AML-193 (cell line): Measurements from ENCODE around the gene ATG7.
"Not testable (repeated sequence)": the region's sequence is repeated elsewhere in the genome, so short reads cannot be mapped to it uniquely, and the experiment has no call there.

ENCODE experiments used
- DNase-seq, 2 experiments: peaks; one replicate each; lab custom pipeline; 2025; lab: John Stamatoyannopoulos, UW

The ATG7 gene

DNA sequence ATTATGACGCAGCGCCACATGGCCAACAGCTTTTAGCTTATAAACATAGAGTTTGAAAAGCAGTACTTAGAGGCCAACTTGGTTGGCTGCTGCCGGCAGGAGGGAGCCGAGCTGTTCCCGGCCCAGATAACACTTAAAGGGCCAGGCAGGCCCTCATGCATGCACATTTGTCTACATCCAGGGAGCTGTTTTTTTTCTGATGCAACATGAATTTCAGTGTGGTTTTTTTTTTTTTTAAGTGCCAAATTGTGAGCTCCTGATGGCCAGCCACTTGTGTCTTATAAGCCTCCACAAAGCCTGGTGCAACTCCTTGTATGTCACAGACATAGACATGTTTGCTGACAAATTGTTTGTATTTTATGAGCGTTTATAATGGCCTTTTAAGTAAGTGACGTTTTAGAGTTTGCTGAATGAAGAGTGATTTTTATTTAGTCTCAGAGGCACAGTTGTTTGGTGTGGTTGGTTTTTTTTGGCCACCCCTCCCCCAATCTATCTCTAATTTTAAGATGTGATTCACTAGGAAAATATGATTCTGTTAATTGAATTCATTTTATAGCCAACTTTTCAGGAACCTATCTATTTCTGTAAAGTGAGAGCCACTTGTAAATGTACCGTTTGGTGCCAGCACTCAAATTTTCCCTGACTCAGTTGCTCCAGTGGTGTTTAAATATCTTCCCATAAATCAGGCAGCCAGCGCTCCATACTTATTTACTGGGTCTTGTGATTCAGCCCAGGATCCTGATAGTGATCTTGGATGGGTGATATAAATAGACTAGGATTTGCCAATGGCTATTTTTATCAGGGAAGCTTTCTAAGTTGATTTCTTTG, 237.2 kb downstream of the ATG7 start:
- no peak for DNase-seq

DNA sequence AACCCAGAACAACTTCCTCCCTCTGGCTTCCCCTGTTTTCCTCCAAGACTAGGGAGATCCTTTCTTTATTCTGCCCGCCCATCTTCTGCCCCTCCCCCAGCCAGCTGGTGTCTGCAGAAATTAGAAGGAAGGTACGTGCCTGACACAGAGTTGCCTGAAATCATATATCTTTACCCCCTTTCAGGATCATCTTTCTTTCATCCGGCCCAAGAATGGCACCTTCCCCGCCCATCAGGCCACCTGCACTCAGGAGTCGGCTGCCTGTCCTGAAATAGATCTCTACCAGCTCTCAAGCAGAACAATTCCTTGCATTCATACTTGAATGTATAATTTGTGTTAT, 237.8 kb downstream of the ATG7 start:
- DNase-seq: no peak

- no peak for DNase-seq
Observed at GRCh38 chr3:11510356-11510755, 238.2 kb downstream of the ATG7 start.

GRCh38 chr3:11511606-11512005, 239.4 kb downstream of the ATG7 start:
- DNase-seq: not testable (repeated sequence)

GRCh38 chr3:11513125-11513816, 241.1 kb downstream of the ATG7 start:
- DNase-seq: not testable (repeated sequence)

DNA sequence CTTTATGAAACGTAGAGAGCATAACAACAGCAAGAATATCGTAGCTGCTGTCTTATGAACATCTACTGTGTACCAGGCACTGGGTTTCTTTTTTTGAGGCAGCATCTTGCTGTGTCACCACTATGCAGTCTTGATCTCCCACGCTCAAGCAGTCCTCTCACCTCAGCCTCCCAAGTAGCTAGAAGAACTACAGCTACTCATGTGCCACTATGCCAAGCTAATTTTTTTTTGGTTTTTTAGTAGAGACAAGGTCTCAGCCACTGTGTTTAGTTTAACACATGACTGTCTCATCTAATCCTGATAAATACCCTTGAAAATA, 241.6 kb downstream of the ATG7 start:
- DNase-seq: no peak

DNA sequence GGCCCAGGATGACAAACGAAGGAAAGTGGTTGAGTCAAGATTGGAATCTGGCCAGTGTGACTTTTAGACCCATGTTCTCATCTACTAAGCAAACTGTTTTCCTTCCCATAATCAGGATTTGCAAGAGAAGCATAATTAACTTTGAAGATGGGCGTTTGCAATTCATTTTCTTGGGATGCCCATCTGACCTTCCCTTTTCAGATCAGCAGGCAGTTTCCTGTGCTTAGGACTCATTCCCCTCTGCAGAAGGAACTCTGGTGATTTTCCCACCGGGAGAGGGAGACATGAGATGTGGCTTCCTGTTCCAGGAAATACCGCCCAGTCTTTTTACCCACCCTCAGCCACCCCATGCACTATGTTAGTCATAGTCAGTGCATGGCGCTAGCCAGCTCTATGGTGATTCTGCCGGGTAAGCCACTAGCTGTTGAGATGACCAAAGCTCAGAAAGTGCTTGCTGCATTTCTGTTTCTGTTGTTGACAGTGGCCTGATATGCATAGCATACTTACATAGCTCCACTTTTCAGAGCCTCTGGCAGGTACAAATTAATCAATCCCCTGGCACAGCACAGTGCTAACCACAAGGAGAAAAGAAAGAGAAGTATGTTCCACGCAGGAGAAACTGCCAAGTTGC, 242.1 kb downstream of the ATG7 start:
- DNase-seq: no peak

DNA sequence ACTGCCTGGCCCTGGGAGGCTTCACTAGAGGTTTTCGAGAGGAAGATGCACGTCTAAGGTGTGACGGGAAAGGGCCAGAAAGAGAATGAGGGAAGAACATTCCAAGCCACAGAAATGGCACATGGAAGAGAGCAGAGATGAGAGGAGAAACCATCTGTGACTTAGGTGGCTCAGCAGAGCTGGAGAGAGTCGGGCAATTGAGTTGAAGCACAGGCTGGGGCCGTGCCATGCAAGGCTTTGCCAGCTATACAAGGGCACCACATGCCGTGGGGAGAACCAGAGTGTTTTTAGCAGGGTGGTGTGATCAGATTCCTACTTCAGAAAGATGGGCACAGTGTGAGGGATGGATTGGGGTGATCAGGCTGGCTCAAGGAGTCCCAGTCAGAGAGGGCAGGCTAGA, 245.4 kb downstream of the ATG7 start:
- DNase-seq: no peak

GRCh38 chr3:11521167-11521566, 249.0 kb downstream of the ATG7 start:
- DNase-seq: no peak

DNA sequence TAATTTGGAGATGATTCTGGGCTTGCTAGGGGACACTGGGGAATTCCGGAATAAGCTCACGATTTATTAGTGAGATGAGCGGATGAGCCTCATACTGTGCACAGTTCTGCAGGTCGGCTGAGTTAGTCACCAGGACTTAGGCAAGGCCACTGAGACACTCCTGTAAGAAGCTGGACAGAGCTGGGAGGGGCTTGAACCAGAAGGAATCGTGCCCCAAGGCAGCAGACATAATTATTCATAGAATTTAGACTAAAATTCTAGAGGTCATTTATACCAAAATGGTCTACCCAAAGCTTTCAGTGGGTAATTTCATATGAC, 250.2 kb downstream of the ATG7 start:
- no peak for DNase-seq

DNA sequence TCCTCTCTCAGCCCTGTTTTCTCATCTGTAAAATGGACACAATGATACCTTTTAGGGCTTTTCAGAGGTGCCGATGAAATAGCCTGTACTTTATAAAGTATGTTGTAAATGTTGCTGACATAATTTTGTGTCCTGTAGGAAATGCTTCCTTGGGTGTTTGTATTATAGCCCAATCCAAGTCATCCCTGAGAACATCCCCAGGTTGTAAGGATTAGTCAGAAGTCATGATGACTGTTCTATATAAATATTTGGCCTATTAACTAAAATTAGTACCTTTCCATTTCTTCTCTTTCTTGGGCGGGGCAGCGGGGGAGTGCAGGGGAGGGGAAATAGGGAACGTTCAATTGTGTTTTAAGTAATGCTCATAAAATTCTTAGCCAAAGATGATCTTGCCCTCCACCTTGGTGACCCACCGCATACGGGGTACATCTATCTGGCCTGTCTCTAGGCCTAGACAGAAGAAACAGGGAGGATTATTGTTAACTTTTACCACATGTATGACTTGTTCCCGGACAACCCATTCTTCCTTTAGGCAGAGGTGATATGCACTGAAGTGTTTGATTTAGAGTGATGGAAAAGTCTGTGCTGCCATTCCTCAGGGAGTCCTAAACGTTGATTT, 250.9 kb downstream of the ATG7 start:
- DNase-seq: no peak

DNA sequence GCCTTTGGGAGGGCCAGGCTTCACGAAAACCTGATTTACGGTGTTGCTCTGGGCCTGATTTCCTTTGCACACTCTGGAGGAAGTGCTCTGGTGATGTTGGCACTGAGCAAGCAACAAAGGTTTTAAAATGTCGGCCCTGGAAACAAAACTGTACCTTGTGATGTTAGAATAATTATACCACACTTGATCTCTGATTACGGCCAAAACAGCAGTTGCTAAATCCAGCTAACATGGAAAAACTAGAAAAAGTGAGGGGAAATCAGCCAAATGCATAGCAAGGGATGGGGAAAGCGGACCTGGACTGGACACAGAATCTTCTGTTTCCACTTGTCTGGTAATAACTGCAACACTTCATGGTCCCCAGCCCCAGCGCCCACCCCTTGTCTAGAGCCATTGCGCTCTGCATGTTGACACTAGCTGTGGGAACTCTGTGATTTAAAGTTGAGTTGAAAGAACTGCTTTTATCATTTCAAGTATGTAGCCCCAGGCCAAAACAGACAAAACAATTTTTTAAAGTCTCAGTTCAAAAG, 251.4 kb downstream of the ATG7 start:
- DNase-seq: no peak

- DNase-seq: not testable (repeated sequence)
Observed at GRCh38 chr3:11526121-11526520, 253.9 kb downstream of the ATG7 start.

DNA sequence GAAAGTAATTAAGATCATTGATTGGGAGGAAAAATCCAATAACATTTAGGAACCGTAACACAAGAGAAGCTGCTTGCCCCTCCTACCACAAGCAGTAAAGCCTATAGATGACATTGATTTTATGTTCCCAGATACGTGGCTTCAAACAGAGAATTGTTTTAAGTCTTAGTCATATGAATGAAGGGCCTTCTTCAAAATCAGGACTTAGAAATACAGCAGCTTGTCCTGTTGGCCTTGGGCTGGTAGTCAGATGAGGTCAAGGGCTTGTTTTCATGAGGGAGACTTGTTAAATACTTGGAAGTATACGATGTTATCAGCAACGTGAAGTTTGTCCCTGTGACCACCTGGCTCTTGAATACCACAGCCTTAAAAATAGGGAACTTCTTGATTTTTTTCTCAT, 257.1 kb downstream of the ATG7 start:
- no peak for DNase-seq

GRCh38 chr3:11530153-11530721, 258.0 kb downstream of the ATG7 start:
- no peak for DNase-seq

DNA sequence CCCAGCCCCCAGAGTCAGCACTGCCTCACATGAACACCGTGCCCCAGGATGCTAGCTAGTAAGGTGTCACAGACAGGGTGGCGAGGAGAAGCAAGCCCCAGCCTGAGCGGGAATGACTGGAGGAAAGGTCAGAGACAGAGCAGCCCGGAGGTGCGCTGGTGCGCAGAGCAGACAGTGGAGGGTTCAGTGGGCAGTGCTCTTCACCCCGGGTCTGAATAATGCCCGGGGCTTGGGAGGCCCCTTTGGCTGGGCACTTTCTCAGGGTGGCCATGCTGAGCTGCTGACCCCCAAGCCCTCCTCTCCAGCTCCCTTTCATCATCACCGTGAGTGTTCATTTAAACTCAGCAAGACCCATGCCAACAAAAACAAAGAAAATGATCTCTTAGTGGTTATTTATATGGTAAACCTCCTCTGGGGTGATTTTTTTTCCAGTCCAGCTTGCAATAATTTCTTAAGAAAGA, 260.8 kb downstream of the ATG7 start:
- no peak for DNase-seq

GRCh38 chr3:11534011-11534792, 262.0 kb downstream of the ATG7 start:
- DNase-seq: no peak

- DNase-seq: no peak
Observed at GRCh38 chr3:11534793-11535101, 262.6 kb downstream of the ATG7 start.

GRCh38 chr3:11535243-11535960, 263.2 kb downstream of the ATG7 start:
- no peak for DNase-seq

- DNase-seq: no peak
Observed at GRCh38 chr3:11536132-11536935, 264.1 kb downstream of the ATG7 start.
